DMS114 treated with DMSO at 0.1 percent for 48 hours (cell line): ENCODE measurements around the gene HK3.

Experiments used
- DNase-seq: peaks from one replicate; lab custom pipeline; 2025; ENCODE audit not compliant: unreplicated experiment; lab: John Stamatoyannopoulos, UW

Gene HK3

GRCh38 chr5:176902102-176902814 lies 3.1 kb upstream of the HK3 start:
- no peak for DNase-seq

GRCh38 chr5:176901260-176902101 lies 2.3 kb upstream of the HK3 start:
- DNase-seq, result no peak

- no peak for DNase-seq
These were observed 1.6 kb upstream of the HK3 start for GRCh38 chr5:176900780-176901204.

- DNase-seq, result no peak
These were observed 1.0 kb upstream of the HK3 start for GRCh38 chr5:176899946-176900779.

- DNase-seq, result no peak
These were observed 1.9 kb downstream of the HK3 start for GRCh38 chr5:176897263-176897662.

GRCh38 chr5:176895831-176896230 lies 3.3 kb downstream of the HK3 start:
- DNase-seq, result no peak

- DNase-seq, result no peak
These were observed 4.8 kb downstream of the HK3 start for GRCh38 chr5:176894298-176894697.

GRCh38 chr5:176892663-176893062 lies 6.5 kb downstream of the HK3 start:
- no peak for DNase-seq

- no peak for DNase-seq
These were observed 7.7 kb downstream of the HK3 start for GRCh38 chr5:176891331-176891958.

- no peak for DNase-seq
These were observed 8.5 kb downstream of the HK3 start for GRCh38 chr5:176890455-176891330.

- no peak for DNase-seq
These were observed 9.5 kb downstream of the HK3 start for GRCh38 chr5:176889321-176890280.

- DNase-seq, result no peak
These were observed 10.3 kb downstream of the HK3 start for GRCh38 chr5:176888865-176889165.

GRCh38 chr5:176888016-176888864 lies 10.9 kb downstream of the HK3 start:
- no peak for DNase-seq

GRCh38 chr5:176887252-176887849 lies 11.8 kb downstream of the HK3 start:
- DNase-seq, result no peak

- DNase-seq, result no peak
These were observed 12.6 kb downstream of the HK3 start for GRCh38 chr5:176886336-176887251.

GRCh38 chr5:176884571-176884890 lies 14.6 kb downstream of the HK3 start:
- no peak for DNase-seq
